WTC11 (cell line): ENCODE results near the gene CUL9. TPM values are rescaled to one million over a fixed set of nuclear protein-coding genes. Genes with fewer than 3 reads are reported as not detected.

Experiments used
- AFF4 ChIP-seq: sonication (generic); formaldehyde crosslinking; IDR thresholded peaks from 2 replicates; pipeline ENCODE4 v1.8.1; 2023; ENCODE audit warnings: mild to moderate bottlenecking, missing genetic modification reagents, borderline replicate concordance
- CBFB ChIP-seq: sonication (generic); formaldehyde crosslinking; IDR thresholded peaks from 2 replicates; pipeline ENCODE4 v1.8.1; 2022; ENCODE audit warnings: mild to moderate bottlenecking, low read depth, missing genetic modification reagents
- CREB1 ChIP-seq: sonication (generic); formaldehyde crosslinking; IDR thresholded peaks from 2 replicates; pipeline ENCODE4 v1.8.0; 2023; ENCODE audit warnings: mild to moderate bottlenecking, missing genetic modification reagents
- CREM ChIP-seq: sonication (generic); formaldehyde crosslinking; IDR thresholded peaks from 2 replicates; pipeline ENCODE4 v1.8.1; 2022; ENCODE audit warnings: mild to moderate bottlenecking, missing genetic modification reagents, moderate library complexity
- E2F1 ChIP-seq: sonication (generic); formaldehyde crosslinking; IDR thresholded peaks from 2 replicates; pipeline ENCODE4 v1.8.0; 2022; ENCODE audit warnings: mild to moderate bottlenecking, missing genetic modification reagents
- ESRRA ChIP-seq: sonication (generic); formaldehyde crosslinking; IDR thresholded peaks from 2 replicates; pipeline ENCODE4 v1.8.1; 2022; ENCODE audit warnings: mild to moderate bottlenecking, missing genetic modification reagents, borderline replicate concordance
- FOXK1 ChIP-seq: sonication (generic); formaldehyde crosslinking; IDR thresholded peaks from 2 replicates; pipeline ENCODE4 v1.8.0; 2022; ENCODE audit warnings: mild to moderate bottlenecking, moderate library complexity, missing genetic modification reagents
- FOXP4 ChIP-seq: sonication (generic); formaldehyde crosslinking; IDR thresholded peaks from 2 replicates; pipeline ENCODE4 v1.8.0; 2022; ENCODE audit warnings: mild to moderate bottlenecking, missing genetic modification reagents
- HMGA2 ChIP-seq: fragments of 250-450 bp; sonication (Bioruptor Pico); IDR thresholded peaks from 2 replicates; pipeline ENCODE4 v1.4.0; 2021; ENCODE audit warnings: mild to moderate bottlenecking, moderate library complexity
- OVOL2 ChIP-seq: fragments of 250-450 bp; sonication (Bioruptor Pico); IDR thresholded peaks from 2 replicates; pipeline ENCODE4 v1.9.0; 2021; ENCODE audit warnings: mild to moderate bottlenecking, borderline replicate concordance
- PRRX2 ChIP-seq: fragments of 250-450 bp; sonication (Bioruptor Pico); IDR thresholded peaks from 2 replicates; pipeline ENCODE4 v1.8.0; 2021; ENCODE audit warnings: mild to moderate bottlenecking
- RELA ChIP-seq: sonication (generic); formaldehyde crosslinking; IDR thresholded peaks from 2 replicates; pipeline ENCODE4 v1.8.1; 2022; ENCODE audit warnings: missing genetic modification reagents, mild to moderate bottlenecking, borderline replicate concordance
- SP1 ChIP-seq: sonication (generic); formaldehyde crosslinking; conservative IDR thresholded peaks from 2 replicates; pipeline ENCODE4 v1.8.1; 2022; ENCODE audit warnings: missing genetic modification reagents
- ZNF138 ChIP-seq: sonication (generic); formaldehyde crosslinking; conservative IDR thresholded peaks from 2 replicates; pipeline ENCODE4 v1.8.1; 2022; ENCODE audit warnings: mild to moderate bottlenecking, moderate library complexity, missing genetic modification reagents
- ZNF512 ChIP-seq: sonication (generic); formaldehyde crosslinking; IDR thresholded peaks from 2 replicates; pipeline ENCODE4 v1.8.1; 2022; ENCODE audit warnings: missing genetic modification reagents, borderline replicate concordance
- total RNA-seq: library from RNA; stranded (reverse); gene quantifications from 3 replicates; pipeline ENCODE4 v1.2.3, GENCODE V29; 2021
- TF ChIP-seq, protein P1 (sequence below): fragments of 250-450 bp; sonication (Bioruptor Pico); IDR thresholded peaks from 2 replicates; pipeline ENCODE4 v1.8.0; 2021; ENCODE audit warnings: mild to moderate bottlenecking
- TF ChIP-seq, protein P2 (sequence below): sonication (generic); formaldehyde crosslinking; IDR thresholded peaks from 2 replicates; pipeline ENCODE4 v1.8.1; 2022; ENCODE audit warnings: mild to moderate bottlenecking, moderate library complexity, missing genetic modification reagents
- TF ChIP-seq, protein P3 (sequence below): fragments of 250-450 bp; sonication (Bioruptor Pico); IDR thresholded peaks from 2 replicates; pipeline ENCODE4 v2.1.2; 2022; ENCODE audit warnings: mild to moderate bottlenecking, moderate library complexity
- TF ChIP-seq, protein P4 (sequence below): sonication (generic); formaldehyde crosslinking; IDR thresholded peaks from 2 replicates; pipeline ENCODE4 v1.8.0; 2023; ENCODE audit warnings: missing genetic modification reagents
- TF ChIP-seq, protein P5 (sequence below): sonication (generic); formaldehyde crosslinking; conservative IDR thresholded peaks from 2 replicates; pipeline ENCODE4 v1.8.1; 2023; ENCODE audit warnings: mild to moderate bottlenecking, low read depth, missing genetic modification reagents, moderate library complexity

Gene CUL9
- total RNA-seq, 1 experiment from 2014 or later: 15.2 TPM

- TF ChIP-seq AFF4 (CRISPR knock-in tag) (no peak), ZNF512 (no peak), PRRX2 (no peak), ZNF138 (CRISPR knock-in tag) (no peak), CREB1 (no peak), ESRRA (CRISPR knock-in tag) (peak; percentile 65), E2F1 (no peak), FOXK1 (CRISPR knock-in tag) (peak; percentile 63; the same call in 1 of the 2 replicates), HMGA2 (CRISPR knock-in tag) (no peak), CBFB (CRISPR knock-in tag) (peak; percentile 81; the same call in 1 of the 2 replicates), RELA (CRISPR knock-in tag) (peak; percentile 85; the same call in 1 of the 2 replicates), OVOL2 (CRISPR knock-in tag) (no peak), SP1 (CRISPR knock-in tag) (peak; percentile 78), CREM (CRISPR knock-in tag) (peak; percentile 78), FOXP4 (CRISPR knock-in tag) (no peak; the same call in 1 of the 2 replicates)
- TF ChIP-seq, protein P1, sequence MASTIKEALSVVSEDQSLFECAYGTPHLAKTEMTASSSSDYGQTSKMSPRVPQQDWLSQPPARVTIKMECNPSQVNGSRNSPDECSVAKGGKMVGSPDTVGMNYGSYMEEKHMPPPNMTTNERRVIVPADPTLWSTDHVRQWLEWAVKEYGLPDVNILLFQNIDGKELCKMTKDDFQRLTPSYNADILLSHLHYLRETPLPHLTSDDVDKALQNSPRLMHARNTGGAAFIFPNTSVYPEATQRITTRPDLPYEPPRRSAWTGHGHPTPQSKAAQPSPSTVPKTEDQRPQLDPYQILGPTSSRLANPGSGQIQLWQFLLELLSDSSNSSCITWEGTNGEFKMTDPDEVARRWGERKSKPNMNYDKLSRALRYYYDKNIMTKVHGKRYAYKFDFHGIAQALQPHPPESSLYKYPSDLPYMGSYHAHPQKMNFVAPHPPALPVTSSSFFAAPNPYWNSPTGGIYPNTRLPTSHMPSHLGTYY (CRISPR knock-in tag): no peak
- TF ChIP-seq, protein P2, sequence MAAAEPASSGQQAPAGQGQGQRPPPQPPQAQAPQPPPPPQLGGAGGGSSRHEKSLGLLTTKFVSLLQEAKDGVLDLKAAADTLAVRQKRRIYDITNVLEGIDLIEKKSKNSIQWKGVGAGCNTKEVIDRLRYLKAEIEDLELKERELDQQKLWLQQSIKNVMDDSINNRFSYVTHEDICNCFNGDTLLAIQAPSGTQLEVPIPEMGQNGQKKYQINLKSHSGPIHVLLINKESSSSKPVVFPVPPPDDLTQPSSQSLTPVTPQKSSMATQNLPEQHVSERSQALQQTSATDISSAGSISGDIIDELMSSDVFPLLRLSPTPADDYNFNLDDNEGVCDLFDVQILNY (CRISPR knock-in tag): peak; percentile 82; the same call in 1 of the 2 replicates
- TF ChIP-seq, protein P3, sequence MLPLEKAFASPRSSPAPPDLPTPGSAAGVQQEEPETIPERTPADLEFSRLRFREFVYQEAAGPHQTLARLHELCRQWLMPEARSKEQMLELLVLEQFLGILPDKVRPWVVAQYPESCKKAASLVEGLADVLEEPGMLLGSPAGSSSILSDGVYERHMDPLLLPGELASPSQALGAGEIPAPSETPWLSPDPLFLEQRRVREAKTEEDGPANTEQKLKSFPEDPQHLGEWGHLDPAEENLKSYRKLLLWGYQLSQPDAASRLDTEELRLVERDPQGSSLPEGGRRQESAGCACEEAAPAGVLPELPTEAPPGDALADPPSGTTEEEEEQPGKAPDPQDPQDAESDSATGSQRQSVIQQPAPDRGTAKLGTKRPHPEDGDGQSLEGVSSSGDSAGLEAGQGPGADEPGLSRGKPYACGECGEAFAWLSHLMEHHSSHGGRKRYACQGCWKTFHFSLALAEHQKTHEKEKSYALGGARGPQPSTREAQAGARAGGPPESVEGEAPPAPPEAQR: no peak
- TF ChIP-seq, protein P4, sequence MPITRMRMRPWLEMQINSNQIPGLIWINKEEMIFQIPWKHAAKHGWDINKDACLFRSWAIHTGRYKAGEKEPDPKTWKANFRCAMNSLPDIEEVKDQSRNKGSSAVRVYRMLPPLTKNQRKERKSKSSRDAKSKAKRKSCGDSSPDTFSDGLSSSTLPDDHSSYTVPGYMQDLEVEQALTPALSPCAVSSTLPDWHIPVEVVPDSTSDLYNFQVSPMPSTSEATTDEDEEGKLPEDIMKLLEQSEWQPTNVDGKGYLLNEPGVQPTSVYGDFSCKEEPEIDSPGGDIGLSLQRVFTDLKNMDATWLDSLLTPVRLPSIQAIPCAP (CRISPR knock-in tag): no peak
- TF ChIP-seq, protein P5, sequence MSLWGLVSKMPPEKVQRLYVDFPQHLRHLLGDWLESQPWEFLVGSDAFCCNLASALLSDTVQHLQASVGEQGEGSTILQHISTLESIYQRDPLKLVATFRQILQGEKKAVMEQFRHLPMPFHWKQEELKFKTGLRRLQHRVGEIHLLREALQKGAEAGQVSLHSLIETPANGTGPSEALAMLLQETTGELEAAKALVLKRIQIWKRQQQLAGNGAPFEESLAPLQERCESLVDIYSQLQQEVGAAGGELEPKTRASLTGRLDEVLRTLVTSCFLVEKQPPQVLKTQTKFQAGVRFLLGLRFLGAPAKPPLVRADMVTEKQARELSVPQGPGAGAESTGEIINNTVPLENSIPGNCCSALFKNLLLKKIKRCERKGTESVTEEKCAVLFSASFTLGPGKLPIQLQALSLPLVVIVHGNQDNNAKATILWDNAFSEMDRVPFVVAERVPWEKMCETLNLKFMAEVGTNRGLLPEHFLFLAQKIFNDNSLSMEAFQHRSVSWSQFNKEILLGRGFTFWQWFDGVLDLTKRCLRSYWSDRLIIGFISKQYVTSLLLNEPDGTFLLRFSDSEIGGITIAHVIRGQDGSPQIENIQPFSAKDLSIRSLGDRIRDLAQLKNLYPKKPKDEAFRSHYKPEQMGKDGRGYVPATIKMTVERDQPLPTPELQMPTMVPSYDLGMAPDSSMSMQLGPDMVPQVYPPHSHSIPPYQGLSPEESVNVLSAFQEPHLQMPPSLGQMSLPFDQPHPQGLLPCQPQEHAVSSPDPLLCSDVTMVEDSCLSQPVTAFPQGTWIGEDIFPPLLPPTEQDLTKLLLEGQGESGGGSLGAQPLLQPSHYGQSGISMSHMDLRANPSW: no peak
These were observed 47.2 kb downstream of the CUL9 start, which contains the start of gene DNPH1 (continued) for GRCh38 chr6:43228951-43229802.
